Neural cell (in vitro differentiated cells): ENCODE results near the gene EHD4.

ENCODE experiments used
- EP300 ChIP-seq: fragments of 450-650 bp; conservative IDR thresholded peaks from 2 replicates; pipeline ENCODE4 v1.6.1; 2014; ENCODE audit warnings: antibody characterized with exemption, mild to moderate bottlenecking, moderate library complexity; ENCODE audit not compliant: poor library complexity, severe bottlenecking
- EZH2 ChIP-seq: fragments of 200-600, 300-800 bp; shearing (Covaris generic), sonication (generic); IDR thresholded peaks from 2 replicates; pipeline ENCODE4 v1.6.1; 2014; ENCODE audit warnings: antibody characterized with exemption, low read length, borderline replicate concordance, mild to moderate bottlenecking; ENCODE audit not compliant: insufficient read depth, poor library complexity, severe bottlenecking
- MXI1 ChIP-seq: fragments of 450-650 bp; conservative IDR thresholded peaks from 2 replicates; pipeline ENCODE4 v1.6.1; 2014; ENCODE audit warnings: antibody characterized with exemption, mild to moderate bottlenecking; ENCODE audit not compliant: poor library complexity, severe bottlenecking
- POLR2AphosphoS5 ChIP-seq: IDR thresholded peaks from 2 replicates; pipeline ENCODE4 v1.6.1; 2012
- RAD21 ChIP-seq: fragments of 450-650 bp; conservative IDR thresholded peaks from 2 replicates; pipeline ENCODE4 v1.6.1; 2014; ENCODE audit warnings: antibody characterized with exemption, mild to moderate bottlenecking, moderate library complexity
- TAF1 ChIP-seq: IDR thresholded peaks from 2 replicates; pipeline ENCODE4 v1.6.1; 2012; ENCODE audit warnings: low read depth
- TF ChIP-seq, protein P1 (sequence below): fragments of 450-650 bp; IDR thresholded peaks from 2 replicates; pipeline ENCODE4 v1.5.1; 2014; ENCODE audit warnings: antibody characterized with exemption, mild to moderate bottlenecking, moderate library complexity; ENCODE audit not compliant: poor library complexity, severe bottlenecking
- TF ChIP-seq, protein P2 (sequence below): IDR thresholded peaks from 2 replicates; pipeline ENCODE4 v1.6.1; 2012; ENCODE audit warnings: borderline replicate concordance

DNA sequence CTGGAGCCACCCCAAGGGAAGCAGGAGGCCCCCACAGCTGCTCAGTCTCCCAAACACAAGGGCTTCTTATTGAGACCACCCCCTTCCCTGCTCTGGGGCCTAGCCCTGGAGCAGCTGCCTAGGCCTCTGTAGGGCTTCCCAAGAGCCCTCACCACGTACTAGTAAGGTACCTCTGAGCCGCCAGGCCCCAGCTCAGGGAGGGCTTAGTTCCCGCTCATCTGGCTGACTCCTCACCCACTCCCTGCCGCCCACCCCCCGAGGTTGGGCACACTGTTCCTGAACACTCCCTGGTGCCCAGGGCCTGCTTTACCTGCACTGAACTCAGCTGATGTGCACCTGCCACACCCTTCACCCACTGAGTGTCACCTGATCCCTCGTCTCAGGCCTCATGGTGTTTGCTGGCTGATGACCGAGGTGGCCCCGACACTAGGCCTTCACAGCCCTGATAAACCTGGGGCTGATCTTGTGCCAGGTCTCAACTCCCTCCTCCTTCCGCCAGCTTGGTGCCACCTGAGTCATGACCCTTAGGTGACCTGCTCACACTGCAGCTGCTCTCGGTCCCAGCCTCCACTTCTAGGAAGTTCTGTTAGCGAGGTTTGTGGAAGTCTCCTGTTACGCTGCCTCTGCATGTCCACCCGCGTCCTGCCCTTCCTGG lies 60.5 kb downstream of the EHD4 start:
- TF ChIP-seq POLR2AphosphoS5, result no peak
- TF ChIP-seq, protein P1, sequence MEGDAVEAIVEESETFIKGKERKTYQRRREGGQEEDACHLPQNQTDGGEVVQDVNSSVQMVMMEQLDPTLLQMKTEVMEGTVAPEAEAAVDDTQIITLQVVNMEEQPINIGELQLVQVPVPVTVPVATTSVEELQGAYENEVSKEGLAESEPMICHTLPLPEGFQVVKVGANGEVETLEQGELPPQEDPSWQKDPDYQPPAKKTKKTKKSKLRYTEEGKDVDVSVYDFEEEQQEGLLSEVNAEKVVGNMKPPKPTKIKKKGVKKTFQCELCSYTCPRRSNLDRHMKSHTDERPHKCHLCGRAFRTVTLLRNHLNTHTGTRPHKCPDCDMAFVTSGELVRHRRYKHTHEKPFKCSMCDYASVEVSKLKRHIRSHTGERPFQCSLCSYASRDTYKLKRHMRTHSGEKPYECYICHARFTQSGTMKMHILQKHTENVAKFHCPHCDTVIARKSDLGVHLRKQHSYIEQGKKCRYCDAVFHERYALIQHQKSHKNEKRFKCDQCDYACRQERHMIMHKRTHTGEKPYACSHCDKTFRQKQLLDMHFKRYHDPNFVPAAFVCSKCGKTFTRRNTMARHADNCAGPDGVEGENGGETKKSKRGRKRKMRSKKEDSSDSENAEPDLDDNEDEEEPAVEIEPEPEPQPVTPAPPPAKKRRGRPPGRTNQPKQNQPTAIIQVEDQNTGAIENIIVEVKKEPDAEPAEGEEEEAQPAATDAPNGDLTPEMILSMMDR, result no peak
- no peak for TF ChIP-seq MXI1
- TF ChIP-seq EP300, result no peak
- no peak for TF ChIP-seq TAF1
- TF ChIP-seq, protein P2, sequence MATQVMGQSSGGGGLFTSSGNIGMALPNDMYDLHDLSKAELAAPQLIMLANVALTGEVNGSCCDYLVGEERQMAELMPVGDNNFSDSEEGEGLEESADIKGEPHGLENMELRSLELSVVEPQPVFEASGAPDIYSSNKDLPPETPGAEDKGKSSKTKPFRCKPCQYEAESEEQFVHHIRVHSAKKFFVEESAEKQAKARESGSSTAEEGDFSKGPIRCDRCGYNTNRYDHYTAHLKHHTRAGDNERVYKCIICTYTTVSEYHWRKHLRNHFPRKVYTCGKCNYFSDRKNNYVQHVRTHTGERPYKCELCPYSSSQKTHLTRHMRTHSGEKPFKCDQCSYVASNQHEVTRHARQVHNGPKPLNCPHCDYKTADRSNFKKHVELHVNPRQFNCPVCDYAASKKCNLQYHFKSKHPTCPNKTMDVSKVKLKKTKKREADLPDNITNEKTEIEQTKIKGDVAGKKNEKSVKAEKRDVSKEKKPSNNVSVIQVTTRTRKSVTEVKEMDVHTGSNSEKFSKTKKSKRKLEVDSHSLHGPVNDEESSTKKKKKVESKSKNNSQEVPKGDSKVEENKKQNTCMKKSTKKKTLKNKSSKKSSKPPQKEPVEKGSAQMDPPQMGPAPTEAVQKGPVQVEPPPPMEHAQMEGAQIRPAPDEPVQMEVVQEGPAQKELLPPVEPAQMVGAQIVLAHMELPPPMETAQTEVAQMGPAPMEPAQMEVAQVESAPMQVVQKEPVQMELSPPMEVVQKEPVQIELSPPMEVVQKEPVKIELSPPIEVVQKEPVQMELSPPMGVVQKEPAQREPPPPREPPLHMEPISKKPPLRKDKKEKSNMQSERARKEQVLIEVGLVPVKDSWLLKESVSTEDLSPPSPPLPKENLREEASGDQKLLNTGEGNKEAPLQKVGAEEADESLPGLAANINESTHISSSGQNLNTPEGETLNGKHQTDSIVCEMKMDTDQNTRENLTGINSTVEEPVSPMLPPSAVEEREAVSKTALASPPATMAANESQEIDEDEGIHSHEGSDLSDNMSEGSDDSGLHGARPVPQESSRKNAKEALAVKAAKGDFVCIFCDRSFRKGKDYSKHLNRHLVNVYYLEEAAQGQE, result no peak
- no peak for TF ChIP-seq EZH2
- TF ChIP-seq RAD21, result no peak
